HG03575 (cell line): ENCODE measurements around the gene SESN3.

Experiments used
- ATAC-seq: cut with Tn5 transposase; IDR thresholded peaks from one replicate; pipeline ENCODE4 v1.9.1; 2021; ENCODE audit not compliant: unreplicated experiment, insufficient number of reproducible peaks, low FRiP score; ENCODE audit errors: extremely low read depth

Gene SESN3

GRCh38 chr11:95157824-95158223 is 73.2 kb downstream of the SESN3 start:
- no peak for ATAC-seq

GRCh38 chr11:95156916-95157541 is 74.0 kb downstream of the SESN3 start:
- ATAC-seq: no peak

GRCh38 chr11:95156133-95156721 is 74.8 kb downstream of the SESN3 start:
- ATAC-seq: no peak

- no peak for ATAC-seq
These were observed 75.6 kb downstream of the SESN3 start for GRCh38 chr11:95155385-95155784.

DNA sequence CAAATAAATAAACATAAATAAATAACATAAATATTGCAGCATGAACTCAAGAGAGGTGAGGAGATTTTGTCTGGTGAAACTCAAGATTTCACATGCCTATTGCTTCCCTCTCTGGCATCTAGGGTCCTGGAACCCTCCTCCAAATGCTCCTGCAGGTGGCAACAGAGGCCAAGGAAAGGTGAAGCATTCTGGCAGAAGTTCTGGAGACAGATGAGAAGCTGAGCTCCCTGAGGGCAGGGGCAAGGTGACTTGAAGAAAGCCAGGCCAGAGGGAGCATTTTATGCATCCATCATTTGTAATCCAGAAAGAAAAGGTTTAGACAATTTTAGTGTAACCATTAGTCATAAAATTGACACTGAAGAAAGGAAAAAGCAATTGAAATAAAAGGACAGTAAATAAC is 76.5 kb downstream of the SESN3 start:
- no peak for ATAC-seq

DNA sequence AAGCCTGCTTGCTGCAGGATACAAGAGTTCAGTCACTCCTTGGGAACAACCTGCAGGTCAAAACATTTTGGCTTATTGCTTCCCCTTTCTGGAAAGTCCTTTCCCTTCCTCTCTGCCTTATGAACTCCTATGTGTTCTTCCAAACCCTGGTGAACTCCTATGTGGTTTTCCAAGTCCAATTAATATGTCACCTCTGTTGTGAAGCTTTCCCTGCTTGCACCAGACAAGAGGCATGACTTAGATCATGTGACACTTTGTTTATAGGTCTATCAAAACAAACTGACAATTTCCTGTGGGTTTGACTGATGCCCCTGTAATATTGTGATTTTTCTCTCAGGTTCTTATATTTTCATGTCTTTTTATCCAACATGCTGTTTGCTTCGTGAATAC is 77.2 kb downstream of the SESN3 start:
- no peak for ATAC-seq

DNA sequence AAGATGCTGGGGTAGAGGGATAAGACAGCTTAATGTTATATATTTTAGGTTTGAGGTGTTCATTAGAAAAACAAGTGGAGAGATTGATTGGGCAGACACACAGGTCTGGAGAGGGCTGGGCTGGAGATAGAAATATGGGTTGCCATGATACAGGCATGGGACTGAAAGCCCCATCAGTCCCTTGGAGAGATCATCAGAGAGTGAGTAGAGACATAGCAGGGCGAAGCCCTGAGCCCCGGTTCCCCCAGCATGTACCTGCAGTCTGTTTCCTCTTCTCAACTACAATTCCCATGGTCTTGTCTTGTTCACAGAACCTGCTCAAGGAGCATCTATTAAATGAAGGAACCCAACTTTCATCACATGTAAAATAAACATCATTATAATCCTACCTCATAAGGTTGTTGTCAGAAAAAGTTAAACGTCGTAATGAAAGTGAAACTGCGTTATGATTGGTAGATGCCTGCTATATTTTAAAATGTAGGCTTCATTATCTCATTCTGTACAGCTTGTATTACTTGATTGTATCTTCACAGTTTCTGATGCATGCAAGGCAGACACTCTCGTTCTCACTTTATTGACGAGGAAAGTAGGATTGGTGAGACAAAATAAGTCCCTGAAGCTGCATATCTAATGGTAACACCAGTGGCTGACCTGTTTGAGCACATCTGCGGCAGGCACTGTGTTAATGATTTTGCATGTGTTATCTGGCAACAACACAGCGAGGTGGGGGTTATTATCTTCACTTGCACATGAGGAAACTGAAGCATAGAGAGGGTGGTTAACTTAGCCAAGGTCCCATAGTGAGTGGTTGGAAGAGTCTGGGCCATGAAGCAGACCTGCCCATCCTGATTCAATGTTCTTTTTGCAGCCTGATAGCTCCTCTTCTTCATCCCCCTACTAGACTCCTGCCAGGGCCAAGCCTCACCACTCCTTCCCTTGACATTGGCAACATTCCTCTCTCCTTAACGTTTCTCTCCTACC is 77.8 kb downstream of the SESN3 start:
- ATAC-seq: no peak

- ATAC-seq: peak; percentile 57
These were observed 79.9 kb downstream of the SESN3 start for GRCh38 chr11:95150956-95151684.

- no peak for ATAC-seq
These were observed 81.2 kb downstream of the SESN3 start for GRCh38 chr11:95149651-95150364.

DNA sequence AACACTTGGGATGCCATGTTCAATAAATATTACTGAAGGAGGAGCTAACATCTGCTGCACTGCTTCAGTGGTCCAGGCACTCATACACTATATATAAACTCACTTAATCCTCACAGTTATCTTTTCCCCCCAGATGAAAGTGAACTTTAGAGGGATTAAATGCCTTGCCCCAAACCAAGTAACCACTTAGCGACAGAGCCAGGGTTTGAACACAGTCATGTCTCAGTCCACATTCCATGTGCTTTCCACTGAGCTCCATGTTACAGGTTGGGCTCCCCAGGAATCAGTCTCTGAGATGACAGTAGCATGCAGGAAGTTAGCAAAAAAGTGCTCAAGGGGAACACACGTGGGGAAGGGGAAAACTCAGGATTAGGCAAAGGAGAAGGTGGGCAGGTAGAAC is 82.1 kb downstream of the SESN3 start:
- no peak for ATAC-seq

DNA sequence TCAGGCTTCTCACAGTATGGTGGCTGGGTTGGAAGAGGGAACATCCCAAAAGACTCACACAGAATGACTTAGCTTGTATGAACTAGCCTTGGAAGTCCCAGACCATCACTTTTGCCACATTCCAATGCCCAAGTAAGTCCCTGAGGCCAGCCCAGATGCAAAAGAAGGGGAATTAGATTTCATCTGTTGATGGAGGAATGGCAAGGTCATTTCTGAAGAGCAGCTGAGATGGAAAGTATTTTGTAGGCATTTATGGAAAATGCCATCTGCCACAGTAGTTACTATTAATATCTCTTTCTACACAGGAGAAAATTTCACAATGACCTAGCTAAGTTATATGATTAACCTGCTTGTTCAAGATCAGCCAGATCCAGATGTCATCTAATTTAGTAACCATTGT is 82.6 kb downstream of the SESN3 start:
- no peak for ATAC-seq

- no peak for ATAC-seq
These were observed 83.6 kb downstream of the SESN3 start for GRCh38 chr11:95147364-95147905.

DNA sequence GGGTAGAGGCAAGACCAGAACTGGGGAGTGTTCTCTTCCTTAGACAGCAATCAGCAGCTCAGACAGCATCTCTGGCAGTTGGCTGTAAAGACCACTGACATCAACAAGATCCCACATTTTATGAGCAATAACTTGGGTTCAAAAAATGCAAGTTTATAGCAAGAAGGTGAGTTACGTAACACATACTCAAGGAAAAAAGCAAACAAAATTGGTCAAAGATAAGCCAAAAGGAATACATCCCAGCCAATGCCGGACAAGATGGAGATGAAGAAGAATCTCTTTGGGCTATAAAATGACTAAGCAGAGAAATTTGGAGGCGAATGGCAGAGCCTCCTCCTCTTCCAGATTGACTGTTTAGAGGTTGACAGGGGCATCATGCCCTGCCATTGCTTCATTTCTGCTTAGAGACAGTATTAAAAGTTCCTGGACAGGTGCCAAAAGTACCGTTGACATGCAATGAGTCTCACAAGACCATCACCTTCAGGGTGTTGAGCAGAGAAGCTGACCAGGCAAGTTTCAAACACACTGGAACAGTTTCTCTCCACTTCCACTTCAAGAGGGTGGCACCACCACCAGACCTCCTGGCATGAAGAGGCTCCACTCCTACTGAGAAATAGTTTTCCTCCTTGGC is 85.5 kb downstream of the SESN3 start:
- no peak for ATAC-seq

GRCh38 chr11:95144313-95145235 is 86.4 kb downstream of the SESN3 start:
- no peak for ATAC-seq

DNA sequence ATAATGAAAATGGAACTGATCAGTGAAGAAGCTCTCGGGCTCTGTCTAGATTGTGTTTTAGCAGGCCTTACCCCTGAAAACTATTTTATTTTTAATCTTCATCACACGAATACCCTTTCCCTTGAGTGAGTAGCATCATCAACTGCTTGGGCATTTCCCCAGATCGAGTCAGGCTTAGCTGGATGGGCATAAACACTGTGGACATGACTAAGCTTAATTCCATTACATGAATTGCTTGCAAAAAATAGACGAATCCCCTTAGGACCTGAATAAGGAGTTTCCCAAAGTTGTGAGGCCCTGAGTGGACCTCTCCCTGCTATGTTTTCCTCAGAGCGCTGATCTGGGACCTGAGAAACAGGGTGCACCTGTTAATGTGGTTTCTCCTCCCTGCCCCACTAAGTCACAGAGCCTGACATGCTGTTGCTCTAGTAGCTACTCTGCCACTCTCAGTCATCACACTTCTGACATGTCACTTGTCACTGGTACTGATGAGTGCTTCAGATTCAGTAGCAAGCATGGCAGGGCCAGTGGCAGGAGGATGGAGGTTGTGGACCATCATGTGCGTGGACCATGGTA is 87.8 kb downstream of the SESN3 start:
- ATAC-seq: no peak

GRCh38 chr11:95142431-95142830 is 88.6 kb downstream of the SESN3 start:
- ATAC-seq: no peak
